H9 (cell line): ENCODE data around the gene MBP. TPM values are rescaled to one million over a fixed set of nuclear protein-coding genes. Genes with fewer than 3 reads are reported as not detected.

ENCODE experiments used
- DNase-seq: peaks from one replicate; pipeline ENCODE4 v3.0.0-alpha.2; 2017
- H2AFZ ChIP-seq: one replicate; pipeline ENCODE4 v1.6.1; 2013; ENCODE audit warnings: mild to moderate bottlenecking, low read length, control low read depth, moderate library complexity
- H2AK5ac ChIP-seq: 2 replicates; pipeline ENCODE4 v1.6.1; 2013; ENCODE audit warnings: low read length, control low read depth, mixed read lengths; ENCODE audit not compliant: insufficient read length
- H2BK120ac ChIP-seq: one replicate; pipeline ENCODE4 v1.6.1; 2013; ENCODE audit warnings: low read depth, mild to moderate bottlenecking, low read length, control low read depth, inconsistent platforms; ENCODE audit not compliant: poor library complexity, severe bottlenecking
- H2BK12ac ChIP-seq: 2 replicates; pipeline ENCODE4 v1.6.1; 2013; ENCODE audit warnings: low read length, control low read depth, mixed read lengths, low read depth; ENCODE audit not compliant: insufficient read length
- H2BK15ac ChIP-seq: 2 replicates; pipeline ENCODE4 v1.6.1; 2013; ENCODE audit warnings: low read depth, low read length, control low read depth
- H2BK20ac ChIP-seq: one replicate; pipeline ENCODE4 v1.6.1; 2013; ENCODE audit warnings: low read depth, mild to moderate bottlenecking, low read length, control low read depth, inconsistent platforms; ENCODE audit not compliant: poor library complexity, severe bottlenecking
- H2BK5ac ChIP-seq: 2 replicates; pipeline ENCODE4 v1.6.1; 2013; ENCODE audit warnings: low read length, control low read depth, mixed read lengths; ENCODE audit not compliant: insufficient read length
- H3K14ac ChIP-seq: 2 replicates; pipeline ENCODE4 v1.6.1; 2013; ENCODE audit warnings: low read length, control low read depth; ENCODE audit not compliant: insufficient read depth
- H3K18ac ChIP-seq: 2 replicates; pipeline ENCODE4 v1.6.1; 2013; ENCODE audit warnings: low read depth, mild to moderate bottlenecking, mixed read lengths, low read length, control low read depth; ENCODE audit not compliant: insufficient read length
- H3K23ac ChIP-seq: 2 replicates; pipeline ENCODE4 v1.6.1; 2013; ENCODE audit warnings: low read length, control low read depth, mixed read lengths, low read depth; ENCODE audit not compliant: insufficient read length
- H3K23me2 ChIP-seq: 2 replicates; pipeline ENCODE4 v1.6.1; 2013; ENCODE audit warnings: low read depth, mild to moderate bottlenecking, mixed read lengths, low read length, control low read depth; ENCODE audit not compliant: insufficient read length, poor library complexity, severe bottlenecking
- H3K27ac ChIP-seq: 2 replicates; pipeline ENCODE4 v1.5.1; 2013; ENCODE audit warnings: low read length, control low read depth, mixed read lengths, low read depth; ENCODE audit not compliant: insufficient read length
- H3K27me3 ChIP-seq: 2 replicates; pipeline ENCODE4 v1.6.1; 2013; ENCODE audit warnings: low read length, control low read depth, inconsistent platforms; ENCODE audit not compliant: insufficient read depth
- H3K4ac ChIP-seq: 2 replicates; pipeline ENCODE4 v1.6.1; 2013; ENCODE audit warnings: low read depth, mild to moderate bottlenecking, control low read depth, inconsistent platforms, low read length, moderate library complexity
- H3K4me1 ChIP-seq: 2 replicates; pipeline ENCODE4 v1.6.1; 2013; ENCODE audit warnings: low read length, control low read depth, inconsistent platforms; ENCODE audit not compliant: insufficient read depth
- H3K4me2 ChIP-seq: 2 replicates; pipeline ENCODE4 v1.6.1; 2013; ENCODE audit warnings: low read length, control low read depth, mixed read lengths; ENCODE audit not compliant: insufficient read length, insufficient read depth
- H3K56ac ChIP-seq: 2 replicates; pipeline ENCODE4 v1.6.1; 2013; ENCODE audit warnings: low read depth, mild to moderate bottlenecking, mixed read lengths, low read length, control low read depth; ENCODE audit not compliant: insufficient read length
- H3K79me1 ChIP-seq: 2 replicates; pipeline ENCODE4 v1.6.1; 2013; ENCODE audit warnings: low read depth, mild to moderate bottlenecking, moderate library complexity, low read length, control low read depth, inconsistent platforms; ENCODE audit not compliant: insufficient read depth, poor library complexity, severe bottlenecking
- H3K79me2 ChIP-seq: 2 replicates; pipeline ENCODE4 v1.6.1; 2013; ENCODE audit warnings: low read length, control low read depth, inconsistent platforms; ENCODE audit not compliant: insufficient read depth
- H3K9ac ChIP-seq: 2 replicates; pipeline ENCODE4 v1.6.1; 2013; ENCODE audit warnings: low read length, control low read depth, mixed read lengths; ENCODE audit not compliant: insufficient read length; ENCODE audit errors: extremely low read depth
- H3K9me3 ChIP-seq: one replicate; pipeline ENCODE4 v1.6.1; 2013; ENCODE audit warnings: low read depth, low read length, inconsistent platforms; ENCODE audit not compliant: control insufficient read depth
- H3T11ph ChIP-seq: one replicate; pipeline ENCODE4 v1.6.1; 2013; ENCODE audit warnings: mild to moderate bottlenecking, low read length, control low read depth, inconsistent platforms
- H4K20me1 ChIP-seq: one replicate; pipeline ENCODE4 v1.6.1; 2013; ENCODE audit not compliant: control insufficient read depth, insufficient read length, insufficient read depth
- H4K5ac ChIP-seq: 2 replicates; pipeline ENCODE4 v1.6.1; 2013; ENCODE audit warnings: low read depth, mild to moderate bottlenecking, mixed read lengths, low read length, control low read depth; ENCODE audit not compliant: insufficient read length
- H4K8ac ChIP-seq: replicated peaks from 2 replicates; pipeline ENCODE4 v1.6.1; 2013; ENCODE audit warnings: low read length, control low read depth, mixed read lengths, low read depth; ENCODE audit not compliant: insufficient read length
- H4K91ac ChIP-seq: 2 replicates; pipeline ENCODE4 v1.6.1; 2013; ENCODE audit warnings: low read depth, mild to moderate bottlenecking, moderate library complexity, mixed read lengths, low read length, control low read depth; ENCODE audit not compliant: insufficient read length
- H3K27ac Mint-ChIP-seq, 3 experiments: 2 replicates in 2 of 3; 3 replicates in 1 of 3; pipeline ENCODE4 v1.8.0; 2020 to 2021; ENCODE audit warnings: mixed read lengths in 3 of 3, mild to moderate bottlenecking in 1 of 3, moderate library complexity in 1 of 3
- H3K27me3 Mint-ChIP-seq: 2 replicates; pipeline ENCODE4 v1.8.0; 2021; ENCODE audit warnings: low read depth, mild to moderate bottlenecking, moderate library complexity, mixed read lengths
- H3K36me3 Mint-ChIP-seq, 3 experiments: 2 replicates in 2 of 3; 3 replicates in 1 of 3; pipeline ENCODE4 v1.8.0; 2020 to 2021; ENCODE audit warnings: low read depth in 3 of 3, mixed read lengths in 3 of 3; ENCODE audit not compliant: insufficient read depth in 1 of 3
- H3K4me1 Mint-ChIP-seq, 2 experiments: 2 replicates each; pipeline ENCODE4 v1.8.0; 2020; ENCODE audit warnings: mixed read lengths in 2 of 2
- H3K4me3 Mint-ChIP-seq, 2 experiments: 2 replicates in 1 of 2; 3 replicates in 1 of 2; pipeline ENCODE4 v1.8.0; 2020 to 2021; ENCODE audit warnings: mild to moderate bottlenecking in 2 of 2, mixed read lengths in 2 of 2, moderate library complexity in 1 of 2
- H3K9me3 Mint-ChIP-seq, 2 experiments: 2 replicates in 1 of 2; 3 replicates in 1 of 2; pipeline ENCODE4 v1.8.0; 2020; ENCODE audit warnings: mild to moderate bottlenecking in 2 of 2, mixed read lengths in 2 of 2, moderate library complexity in 1 of 2
- CTCF ChIP-seq: fragments of 200-600 bp; sonication (generic); conservative IDR thresholded peaks from 3 replicates; pipeline ENCODE4 v1.8.0; 2021; ENCODE audit warnings: antibody characterized with exemption, mild to moderate bottlenecking
- WGBS: extraction: QIAGEN DNeasy Blood & Tissue Kit; methylation state at CpG from one replicate; pipeline ENCODE4 v1.1.7; 2013; ENCODE audit warnings: missing lambda C conversion rate, low lambda C conversion rate, mixed read lengths; ENCODE audit not compliant: insufficient read length; ENCODE audit errors: extremely low coverage; 5-methylcytosine and 5-hydroxymethylcytosine counted together
- total RNA-seq: library from RNA; stranded (reverse); gene quantifications from 2 replicates; pipeline ENCODE4 v1.2.1, GENCODE V29; 2021

Gene MBP
- total RNA-seq, 1 experiment from 2014 or later: 8.6 TPM

GRCh38 chr18:77139619-77140018, 7.0 kb upstream of the MBP start:
- no peak overlapping the region for H3T11ph ChIP-seq
- no peaks in the 10 kb centered on the region for H4K20me1 ChIP-seq
- H3K79me1 ChIP-seq: no peaks in the 10 kb centered on the region
- peaks cover 23% of the 10 kb centered on the region for H3K27me3 Mint-ChIP-seq
- TF ChIP-seq CTCF: no peak
- H4K91ac ChIP-seq: no peak overlapping the region
- no peak overlapping the region for H3K4me2 ChIP-seq
- WGBS: no CpG with 5 or more reads among the region's 5 CpGs
- no peak overlapping the region for H3K9ac ChIP-seq
- no peaks in the 10 kb centered on the region for H3K27me3 ChIP-seq
- no peak overlapping the region for H2AK5ac ChIP-seq
- no peak overlapping the region for H2BK120ac ChIP-seq
- no peaks in the 10 kb centered on the region for H3K79me2 ChIP-seq
- no peak overlapping the region for H2AFZ ChIP-seq
- peaks cover 8% of the 10 kb centered on the region for H3K9me3 ChIP-seq
- DNase-seq: no peak
- no peak overlapping the region for H3K18ac ChIP-seq
- no peak overlapping the region for H3K23ac ChIP-seq
- peaks cover 21 to 28% (median 24%) of the 10 kb centered on the region in 3 experiments for H3K36me3 Mint-ChIP-seq
- no peak overlapping the region for H2BK5ac ChIP-seq
- no peak overlapping the region for H2BK12ac ChIP-seq
- no peaks in the 10 kb centered on the region for H3K23me2 ChIP-seq
- H3K4me1 ChIP-seq: no peaks in the 10 kb centered on the region
- no peak overlapping the region for H2BK20ac ChIP-seq
- no peak overlapping the region for H3K27ac Mint-ChIP-seq
- H4K5ac ChIP-seq: no peak overlapping the region
- H3K27ac ChIP-seq: no peak overlapping the region
- no peak overlapping the region for H3K14ac ChIP-seq
- peaks cover 28 to 31% of the 10 kb centered on the region in 2 experiments for H3K9me3 Mint-ChIP-seq
- H3K4me3 Mint-ChIP-seq: no peak overlapping the region
- no peak overlapping the region for H2BK15ac ChIP-seq
- no peak overlapping the region for H3K56ac ChIP-seq
- H3K4me1 Mint-ChIP-seq: no peaks in the 10 kb centered on the region
- H4K8ac ChIP-seq: no peak overlapping the region
- H3K4ac ChIP-seq: no peak overlapping the region
